Memory B cell (primary cell): ENCODE data around the gene ABCC3.
A peak's percentile ranks its signal among the peaks of the same experiment; 100 is the strongest.

Experiments
- ATAC-seq: fragments of 150-1000 bp; cut with Tn5 transposase; 2 replicates; pipeline ENCODE4 v1.10.0; 2021; ENCODE audit warnings: low read depth, mild to moderate bottlenecking, moderate library complexity
- DNase-seq, 2 donors: peaks; one replicate each; pipeline ENCODE4 v3.0.0; 2022; ENCODE audit warnings: low spot score in 2 of 2
- H3K27ac Mint-ChIP-seq: one replicate; pipeline ENCODE4 v1.8.0; 2022; ENCODE audit warnings: mild to moderate bottlenecking, moderate library complexity, mixed read lengths
- H3K27me3 Mint-ChIP-seq: one replicate; pipeline ENCODE4 v1.8.0; 2022; ENCODE audit warnings: mixed read lengths
- H3K36me3 Mint-ChIP-seq: one replicate; pipeline ENCODE4 v1.8.0; 2022; ENCODE audit warnings: mild to moderate bottlenecking, mixed read lengths
- H3K4me1 Mint-ChIP-seq: one replicate; pipeline ENCODE4 v1.8.0; 2022; ENCODE audit warnings: mixed read lengths
- H3K4me3 Mint-ChIP-seq: one replicate; pipeline ENCODE4 v1.8.0; 2022; ENCODE audit warnings: mild to moderate bottlenecking, moderate library complexity, mixed read lengths
- H3K9me3 Mint-ChIP-seq: one replicate; pipeline ENCODE4 v1.8.0; 2022; ENCODE audit warnings: mixed read lengths

Gene ABCC3

DNA sequence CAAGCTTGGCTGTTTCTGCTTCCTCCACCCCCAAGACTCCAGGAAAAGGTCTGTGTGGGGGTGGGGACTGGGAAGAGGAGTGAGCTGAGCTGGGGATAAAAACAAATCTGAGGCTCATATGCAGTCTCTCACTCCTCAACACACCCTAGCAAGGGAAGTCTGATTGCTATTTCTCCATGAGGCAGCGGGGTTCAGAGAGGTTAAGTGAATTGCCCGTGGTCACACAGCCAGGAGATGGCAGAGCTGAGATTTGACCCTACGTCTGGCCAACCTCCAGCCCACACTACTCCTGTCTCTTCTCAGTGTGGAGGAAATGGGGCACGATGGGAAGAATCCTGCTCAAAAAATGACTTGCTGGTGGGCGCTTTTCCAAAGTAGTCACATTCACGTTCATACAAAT lies 4.8 kb upstream of the ABCC3 start:
- no peak overlapping the region for H3K27ac Mint-ChIP-seq
- DNase-seq (no peak), ATAC-seq (no peak)
- peaks cover 6% of the 10 kb centered on the region for H3K4me1 Mint-ChIP-seq
- H3K36me3 Mint-ChIP-seq = no peaks in the 10 kb centered on the region
- peaks cover 39% of the 10 kb centered on the region for H3K27me3 Mint-ChIP-seq
- H3K9me3 Mint-ChIP-seq = no peaks in the 10 kb centered on the region
- no peak overlapping the region for H3K4me3 Mint-ChIP-seq

DNA sequence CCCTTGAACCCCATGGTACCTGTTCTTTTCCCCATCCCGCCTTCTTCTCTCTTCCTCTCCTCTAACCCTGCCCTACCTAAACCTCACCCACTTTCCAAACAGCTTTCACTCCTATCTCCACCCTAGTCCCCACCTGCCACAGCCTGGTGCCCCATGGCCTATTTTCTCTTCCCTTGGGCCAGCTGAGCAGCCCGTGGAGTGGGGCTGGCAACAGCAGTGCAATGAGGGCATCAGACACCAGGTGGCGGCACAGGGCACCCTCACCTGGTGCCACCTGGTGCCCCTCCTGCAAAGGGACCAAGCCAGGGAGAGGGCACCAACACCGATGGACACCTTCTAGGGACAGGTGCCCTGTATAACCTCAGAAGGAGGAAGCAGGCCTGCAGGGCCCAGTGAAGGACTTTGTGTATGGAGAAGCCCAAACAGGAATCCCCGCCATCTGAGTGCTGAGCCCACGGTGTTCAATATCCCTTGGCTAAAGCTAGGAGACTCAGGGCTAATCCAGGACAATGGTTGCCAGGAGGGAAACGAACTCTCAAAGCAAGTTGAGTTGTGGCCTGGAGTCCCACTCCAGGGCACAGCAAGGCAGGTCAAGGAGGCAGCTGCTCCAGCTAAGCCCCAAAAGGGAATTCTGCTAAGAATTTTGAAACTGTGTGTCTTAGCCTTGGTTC lies 4.0 kb upstream of the ABCC3 start:
- Mint-ChIP-seq H3K4me1 (peaks cover 3% of the 10 kb centered on the region), H3K27ac (no peak overlapping the region), H3K4me3 (no peak overlapping the region), H3K27me3 (peaks cover 34% of the 10 kb centered on the region), H3K36me3 (no peaks in the 10 kb centered on the region), H3K9me3 (no peaks in the 10 kb centered on the region)
- peak; percentile 68 for ATAC-seq
- peak; percentile 52 to 53 for DNase-seq

DNA sequence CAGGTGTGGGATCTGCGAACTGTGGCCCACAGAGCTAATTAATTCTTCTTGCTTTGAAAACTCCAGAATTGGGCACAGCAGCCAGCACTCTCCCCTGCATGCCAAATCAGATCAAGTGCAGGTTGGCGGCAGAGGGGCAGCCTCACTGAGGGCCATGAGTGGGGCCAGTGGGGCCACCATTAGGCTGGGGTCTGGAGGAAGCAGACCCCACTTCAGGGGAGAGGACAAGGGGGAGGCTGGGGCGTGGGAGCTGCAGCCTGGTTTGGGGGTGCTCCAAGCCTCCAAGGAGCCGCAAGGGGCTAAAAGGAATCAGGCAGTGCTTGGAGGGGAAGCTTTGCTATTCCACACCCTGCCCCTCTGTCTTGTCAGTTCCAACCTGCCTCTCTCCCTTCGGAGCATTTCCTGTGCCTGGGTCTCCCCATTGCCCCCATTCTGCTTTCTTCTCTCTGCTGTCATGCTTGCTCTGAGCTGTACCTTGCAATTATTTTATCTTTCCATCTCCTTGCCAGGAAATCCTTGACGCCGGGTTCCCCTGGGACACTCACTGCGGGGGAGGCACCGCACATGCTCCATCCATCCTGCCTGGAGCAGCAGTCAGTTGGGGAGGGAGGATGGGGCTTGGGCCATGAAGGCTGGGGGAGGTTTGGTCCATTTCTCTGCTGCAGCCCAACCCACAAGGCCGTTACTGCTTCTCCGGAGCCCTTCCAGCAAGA lies 3.3 kb upstream of the ABCC3 start:
- peaks cover 36% of the 10 kb centered on the region for H3K27me3 Mint-ChIP-seq
- no peak overlapping the region for H3K27ac Mint-ChIP-seq
- no peak overlapping the region for H3K4me3 Mint-ChIP-seq
- DNase-seq (no peak), ATAC-seq (no peak)
- H3K36me3 Mint-ChIP-seq = no peaks in the 10 kb centered on the region
- H3K9me3 Mint-ChIP-seq = no peaks in the 10 kb centered on the region
- H3K4me1 Mint-ChIP-seq = peaks cover 3% of the 10 kb centered on the region

DNA sequence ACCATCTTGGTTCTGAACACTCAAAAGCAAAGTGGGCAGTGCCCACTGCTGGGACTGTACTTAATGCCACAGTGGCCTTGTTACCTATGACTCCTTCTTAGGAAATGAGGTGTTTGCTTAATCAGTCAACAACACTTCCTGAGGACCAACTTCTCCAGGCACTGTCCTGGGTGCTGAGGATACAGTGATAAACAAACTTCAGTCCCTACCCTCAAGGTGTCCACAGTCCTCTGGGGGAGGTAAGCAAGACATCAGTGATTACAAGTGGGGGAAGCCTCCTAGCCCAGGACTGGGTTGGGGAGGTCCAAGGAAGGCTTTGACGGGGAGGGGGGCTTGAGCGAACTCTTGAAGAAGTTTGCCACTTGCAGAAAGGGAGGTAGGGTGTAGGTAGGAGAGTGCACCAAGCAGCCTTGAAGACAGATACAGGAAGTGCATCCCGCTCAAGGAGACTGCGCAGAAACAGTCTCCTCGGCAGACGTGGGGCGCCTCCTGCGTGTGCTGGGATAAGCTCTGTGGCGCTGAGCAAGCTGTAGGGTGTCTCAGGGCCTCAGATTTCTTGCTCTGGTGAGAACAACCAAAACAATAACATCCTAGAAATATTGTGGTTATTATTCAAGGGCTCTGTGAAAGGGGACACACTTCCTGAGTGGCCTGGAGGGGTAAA lies 2.6 kb upstream of the ABCC3 start:
- no peak overlapping the region for H3K4me3 Mint-ChIP-seq

DNA sequence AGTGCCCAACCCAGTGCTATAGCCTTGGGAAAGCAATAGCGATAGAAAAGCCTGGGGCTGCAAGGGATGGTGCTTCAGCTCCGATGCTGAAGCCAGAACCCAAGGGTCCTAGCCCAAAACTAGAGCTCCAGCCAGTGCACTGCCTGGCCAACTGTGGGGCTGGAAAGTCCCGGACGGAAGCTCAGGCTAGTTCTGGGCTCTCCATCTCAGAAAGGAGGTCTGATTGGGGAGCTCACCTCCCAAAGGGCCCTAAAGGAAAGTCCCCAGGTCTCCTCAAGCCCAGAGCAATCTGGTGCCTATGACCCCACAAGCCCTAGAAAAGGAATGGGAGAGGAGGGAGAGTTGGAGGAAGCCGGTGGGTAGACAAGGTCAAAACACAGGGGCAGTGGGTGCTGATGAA lies 2.0 kb upstream of the ABCC3 start:
- Mint-ChIP-seq H3K36me3 (no peaks in the 10 kb centered on the region), H3K27me3 (peaks cover 31% of the 10 kb centered on the region), H3K27ac (no peak overlapping the region), H3K4me1 (peaks cover 3% of the 10 kb centered on the region), H3K9me3 (no peaks in the 10 kb centered on the region), H3K4me3 (no peak overlapping the region)
- ATAC-seq (peak; percentile 41), DNase-seq (no peak)

More for the DNA sequence above, 2.6 kb upstream of the ABCC3 start:
- DNase-seq (no peak), ATAC-seq (no peak)
- Mint-ChIP-seq H3K9me3 (no peaks in the 10 kb centered on the region), H3K27ac (no peak overlapping the region), H3K36me3 (no peaks in the 10 kb centered on the region), H3K27me3 (peaks cover 34% of the 10 kb centered on the region), H3K4me1 (peaks cover 3% of the 10 kb centered on the region)

DNA sequence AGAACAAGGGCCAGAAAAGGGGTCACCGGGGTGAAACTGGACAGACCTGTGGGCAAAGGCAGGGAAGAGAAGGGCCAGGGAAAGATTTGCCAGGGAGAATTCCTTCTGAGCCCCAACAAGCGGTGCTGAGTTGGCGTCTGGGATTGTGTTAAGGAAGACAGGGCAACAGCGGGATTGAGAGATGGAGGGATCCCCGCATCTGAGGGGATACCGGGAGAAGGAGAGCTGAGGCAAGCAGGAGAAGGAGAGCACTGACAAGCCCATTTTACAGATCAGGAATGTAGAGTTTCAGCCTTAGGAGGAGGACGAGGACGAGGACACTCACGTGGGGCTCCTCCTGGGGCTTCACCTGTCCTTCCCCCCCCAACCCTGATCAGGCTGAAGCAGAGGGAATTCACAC lies 998 bp upstream of the ABCC3 start:
- Mint-ChIP-seq H3K27ac (no peak overlapping the region), H3K9me3 (no peaks in the 10 kb centered on the region), H3K27me3 (peaks cover 31% of the 10 kb centered on the region), H3K36me3 (no peaks in the 10 kb centered on the region), H3K4me1 (peaks cover 3% of the 10 kb centered on the region), H3K4me3 (no peak overlapping the region)
- ATAC-seq = no peak
- no peak for DNase-seq

DNA sequence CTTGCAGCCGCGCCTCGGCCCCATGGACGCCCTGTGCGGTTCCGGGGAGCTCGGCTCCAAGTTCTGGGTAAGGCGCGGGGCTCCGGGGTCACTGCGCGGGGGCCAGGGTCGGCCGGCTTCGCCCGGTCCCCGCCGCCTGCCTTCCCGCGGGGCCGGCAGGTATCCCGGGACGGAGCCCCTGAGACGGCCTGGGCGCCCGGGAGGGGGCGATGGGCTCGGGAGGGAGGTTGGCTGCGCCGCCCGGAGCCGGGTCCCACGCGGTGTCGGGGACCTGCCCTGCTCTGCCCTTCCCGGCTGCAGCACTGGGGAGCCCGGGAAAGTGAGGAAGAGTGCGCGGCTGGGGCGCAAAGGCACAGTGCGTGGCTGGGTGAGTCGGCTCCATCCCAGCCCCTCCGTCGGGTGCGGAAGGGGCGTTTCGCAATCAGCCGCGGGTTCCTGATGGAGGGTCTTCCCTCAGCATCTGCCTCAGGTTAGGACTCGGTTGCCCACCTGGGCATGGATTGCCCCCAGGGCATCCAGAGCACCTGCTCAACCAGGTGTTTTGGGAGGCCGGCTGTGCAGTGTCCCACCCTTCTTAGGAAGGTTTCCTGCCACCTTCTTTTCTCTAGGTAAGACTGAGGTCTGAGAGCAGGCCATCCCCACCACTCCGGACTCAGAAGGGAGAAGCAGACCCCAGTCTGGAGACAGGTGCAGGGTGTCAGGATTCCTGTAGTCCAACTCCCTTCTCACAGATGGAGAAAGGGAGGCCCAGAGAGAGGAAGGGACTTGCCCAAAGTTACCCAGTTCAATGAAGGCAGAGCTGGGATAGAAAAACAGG lies 442 bp downstream of the ABCC3 start:
- no peak overlapping the region for H3K27ac Mint-ChIP-seq
- no peak for ATAC-seq
- peaks cover 3% of the 10 kb centered on the region for H3K4me1 Mint-ChIP-seq
- no peaks in the 10 kb centered on the region for H3K36me3 Mint-ChIP-seq
- DNase-seq = no peak
- H3K9me3 Mint-ChIP-seq = no peaks in the 10 kb centered on the region
- peaks cover 29% of the 10 kb centered on the region for H3K27me3 Mint-ChIP-seq
- no peak overlapping the region for H3K4me3 Mint-ChIP-seq

DNA sequence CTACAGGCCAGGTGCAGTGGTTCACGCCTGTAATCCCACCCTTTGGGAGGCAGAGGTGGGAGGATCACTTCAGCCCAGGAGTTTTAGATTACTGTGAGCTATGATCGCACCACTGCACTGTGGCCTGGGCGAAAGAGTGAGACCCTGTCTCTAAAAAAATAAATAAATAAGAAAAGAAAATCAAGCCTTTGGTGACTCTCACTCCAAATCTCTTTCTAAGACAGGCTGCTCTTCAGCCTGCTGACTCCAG lies 976 bp downstream of the ABCC3 start:
- Mint-ChIP-seq H3K9me3 (no peaks in the 10 kb centered on the region), H3K4me3 (no peak overlapping the region), H3K4me1 (peaks cover 3% of the 10 kb centered on the region), H3K27ac (no peak overlapping the region), H3K27me3 (peaks cover 26% of the 10 kb centered on the region), H3K36me3 (no peaks in the 10 kb centered on the region)
- no peak for ATAC-seq
- DNase-seq = no peak

DNA sequence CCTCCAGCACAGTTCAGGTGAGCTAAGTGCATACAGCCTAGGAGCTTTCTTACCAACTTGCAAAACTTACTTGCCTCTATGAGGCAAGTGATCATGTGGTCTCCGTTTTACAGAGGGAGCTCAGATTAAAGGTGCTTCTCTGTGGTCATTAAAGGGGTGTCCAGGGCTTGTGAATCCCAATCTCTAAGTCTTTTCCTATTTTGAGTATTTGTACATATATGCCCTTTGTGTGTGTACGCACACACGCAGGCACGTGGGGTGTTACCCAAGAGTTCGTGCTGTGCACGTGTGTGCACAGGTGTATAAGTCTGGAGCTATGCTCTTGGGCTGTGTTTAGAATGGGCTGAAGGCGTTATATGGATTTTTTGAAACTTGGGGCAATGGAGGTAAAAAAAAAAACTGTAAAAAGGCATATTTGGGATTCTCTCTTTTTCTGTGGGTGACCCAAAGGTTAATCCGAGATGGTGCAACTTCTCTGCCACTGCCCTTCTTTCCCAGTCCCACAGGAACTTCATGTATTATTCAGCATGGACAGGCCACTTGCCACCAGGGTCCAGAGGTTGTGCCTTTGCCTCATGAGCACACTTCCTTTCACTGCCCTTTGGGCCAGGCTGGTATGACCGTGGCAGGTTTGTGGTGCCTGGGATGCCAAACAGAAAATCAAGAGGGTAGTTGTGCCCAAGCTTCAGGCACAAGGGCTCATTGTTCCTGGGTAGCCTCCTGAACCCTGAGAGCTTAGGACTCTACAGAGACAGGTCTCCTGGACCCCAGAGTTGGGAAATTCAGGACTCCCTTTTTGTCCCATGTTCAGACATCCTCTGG lies 1.5 kb downstream of the ABCC3 start:
- Mint-ChIP-seq H3K4me3 (no peak overlapping the region), H3K27ac (no peak overlapping the region), H3K36me3 (no peaks in the 10 kb centered on the region), H3K27me3 (peaks cover 29% of the 10 kb centered on the region), H3K9me3 (no peaks in the 10 kb centered on the region), H3K4me1 (peaks cover 3% of the 10 kb centered on the region)
- ATAC-seq = no peak
- DNase-seq = no peak

DNA sequence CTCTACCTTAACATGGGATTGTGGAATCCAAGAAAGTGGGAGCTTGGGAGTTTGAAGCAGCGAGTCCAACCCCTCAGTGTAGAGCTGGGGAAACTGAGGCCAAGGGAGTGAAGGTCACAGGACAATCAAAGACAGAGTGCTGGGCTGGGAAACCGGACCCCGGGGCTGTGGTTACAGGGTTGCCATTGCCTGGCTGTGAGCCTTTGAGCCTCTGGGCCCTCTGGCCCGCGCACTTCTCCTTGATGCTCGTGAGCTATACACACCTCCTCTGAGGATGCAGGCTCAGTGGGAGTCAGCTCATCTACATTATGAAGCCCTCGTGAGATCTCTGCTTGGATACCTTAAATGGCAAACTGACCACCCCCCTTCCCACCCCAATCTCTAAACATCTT lies 2.1 kb downstream of the ABCC3 start:
- no peaks in the 10 kb centered on the region for H3K36me3 Mint-ChIP-seq
- no peak for ATAC-seq
- H3K4me1 Mint-ChIP-seq = peaks cover 3% of the 10 kb centered on the region
- peaks cover 26% of the 10 kb centered on the region for H3K27me3 Mint-ChIP-seq
- no peaks in the 10 kb centered on the region for H3K9me3 Mint-ChIP-seq
- no peak overlapping the region for H3K4me3 Mint-ChIP-seq
- H3K27ac Mint-ChIP-seq = no peak overlapping the region
- no peak for DNase-seq

DNA sequence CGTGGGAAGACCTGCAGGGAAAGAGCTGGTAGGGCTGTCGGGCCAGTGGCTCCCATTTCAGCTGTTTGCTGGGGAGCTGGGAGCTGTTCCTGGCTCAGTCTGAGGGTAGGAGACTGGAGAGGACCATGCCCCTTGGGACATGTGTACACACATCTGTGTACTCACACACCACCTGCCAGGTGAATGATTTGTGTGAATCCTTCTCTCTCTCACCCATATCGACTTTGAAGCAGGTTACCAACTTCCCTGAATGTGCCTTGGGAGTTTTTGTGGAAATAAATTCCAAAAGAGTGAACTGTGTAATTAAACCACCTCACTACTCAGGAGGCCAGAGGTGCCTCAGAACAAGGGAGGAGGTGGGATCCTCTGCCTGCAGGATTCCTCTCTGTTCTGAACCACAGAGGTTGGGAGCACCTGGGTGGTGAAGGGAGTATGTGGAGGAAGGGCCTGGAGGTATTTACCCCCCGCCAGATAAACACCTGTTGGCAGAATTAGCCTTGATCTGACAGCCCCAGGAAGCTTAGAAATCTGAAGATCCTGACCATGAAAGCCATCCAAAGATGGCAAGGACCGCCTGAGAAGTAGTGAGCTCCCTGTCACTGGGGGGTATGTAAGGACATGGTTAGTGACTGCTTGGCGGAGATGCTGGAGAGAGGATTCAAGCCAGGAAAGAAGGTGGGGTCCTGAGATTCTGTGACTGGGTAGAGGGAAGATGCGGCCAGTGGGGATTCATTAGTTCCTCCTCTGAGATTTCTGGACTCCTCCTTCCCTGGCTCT lies 3.3 kb downstream of the ABCC3 start:
- Mint-ChIP-seq H3K4me1 (no peaks in the 10 kb centered on the region), H3K27ac (no peak overlapping the region), H3K36me3 (no peaks in the 10 kb centered on the region), H3K4me3 (no peak overlapping the region), H3K27me3 (peaks cover 20% of the 10 kb centered on the region), H3K9me3 (no peaks in the 10 kb centered on the region)
- no peak for DNase-seq
- no peak for ATAC-seq

DNA sequence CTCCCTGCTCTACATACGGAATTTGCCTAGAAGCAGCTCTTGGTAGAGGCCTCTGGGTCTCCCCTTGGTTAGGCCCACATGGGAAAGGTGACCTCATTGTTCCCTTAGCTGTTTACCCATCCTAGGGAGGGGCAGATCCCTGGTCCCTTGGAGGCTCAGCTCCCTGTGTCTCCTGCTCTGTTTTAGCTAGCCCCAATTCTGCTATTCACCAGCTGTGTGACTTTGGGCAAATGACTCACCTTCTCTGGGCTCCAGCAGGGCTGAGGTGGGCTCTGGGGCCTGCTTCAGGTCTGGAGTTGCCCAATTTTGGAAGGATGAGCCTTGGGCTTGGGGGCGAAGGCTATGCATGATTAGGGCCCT lies 3.9 kb downstream of the ABCC3 start:
- no peak overlapping the region for H3K4me3 Mint-ChIP-seq
- H3K4me1 Mint-ChIP-seq = no peaks in the 10 kb centered on the region
- no peaks in the 10 kb centered on the region for H3K36me3 Mint-ChIP-seq
- no peaks in the 10 kb centered on the region for H3K9me3 Mint-ChIP-seq
- ATAC-seq (no peak), DNase-seq (no peak)
- peaks cover 20% of the 10 kb centered on the region for H3K27me3 Mint-ChIP-seq
- H3K27ac Mint-ChIP-seq = no peak overlapping the region
